K562 (cell line): ENCODE data around the gene EMID1.

ENCODE experiments used
- ZBTB17 ChIP-seq: fragments of 450-650 bp; formaldehyde crosslinking; IDR thresholded peaks from 2 replicates; pipeline ENCODE4 v1.4.0; 2020; ENCODE audit warnings: mild to moderate bottlenecking
- TF ChIP-seq, protein P1 (sequence below), 3 experiments: IDR thresholded peaks in 2 of 3; conservative IDR thresholded peaks in 1 of 3; 2 replicates each; pipeline ENCODE4 v1.5.1; 2011 to 2012; ENCODE audit warnings: low read length in 3 of 3, mild to moderate bottlenecking in 3 of 3, control low read depth in 2 of 3, improper control_type of control experiment in 1 of 3, inconsistent platforms in 1 of 3, low read depth in 1 of 3, mixed read lengths in 1 of 3, moderate library complexity in 1 of 3; ENCODE audit not compliant: insufficient read depth in 2 of 3

DNA sequence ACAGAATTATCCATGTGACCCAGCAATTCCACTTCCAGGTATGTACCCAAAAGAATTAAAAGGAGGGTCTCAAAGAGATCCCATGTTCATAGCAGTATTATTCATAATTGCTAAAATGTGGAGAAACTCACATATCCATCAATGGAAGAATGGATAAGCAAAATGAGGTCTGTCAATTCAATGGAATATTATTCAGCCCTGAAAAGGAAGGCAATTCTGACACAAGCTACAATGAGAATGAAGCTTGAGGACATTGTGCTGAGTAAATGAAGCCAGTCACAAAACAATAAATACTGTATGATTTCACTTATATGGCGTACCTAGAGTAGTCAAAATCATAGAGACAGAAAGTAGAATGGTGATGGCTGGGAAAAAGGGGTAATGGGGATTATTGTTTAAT lies 19.4 kb upstream of the EMID1 start:
- no peak for TF ChIP-seq ZBTB17
- TF ChIP-seq, protein P1, sequence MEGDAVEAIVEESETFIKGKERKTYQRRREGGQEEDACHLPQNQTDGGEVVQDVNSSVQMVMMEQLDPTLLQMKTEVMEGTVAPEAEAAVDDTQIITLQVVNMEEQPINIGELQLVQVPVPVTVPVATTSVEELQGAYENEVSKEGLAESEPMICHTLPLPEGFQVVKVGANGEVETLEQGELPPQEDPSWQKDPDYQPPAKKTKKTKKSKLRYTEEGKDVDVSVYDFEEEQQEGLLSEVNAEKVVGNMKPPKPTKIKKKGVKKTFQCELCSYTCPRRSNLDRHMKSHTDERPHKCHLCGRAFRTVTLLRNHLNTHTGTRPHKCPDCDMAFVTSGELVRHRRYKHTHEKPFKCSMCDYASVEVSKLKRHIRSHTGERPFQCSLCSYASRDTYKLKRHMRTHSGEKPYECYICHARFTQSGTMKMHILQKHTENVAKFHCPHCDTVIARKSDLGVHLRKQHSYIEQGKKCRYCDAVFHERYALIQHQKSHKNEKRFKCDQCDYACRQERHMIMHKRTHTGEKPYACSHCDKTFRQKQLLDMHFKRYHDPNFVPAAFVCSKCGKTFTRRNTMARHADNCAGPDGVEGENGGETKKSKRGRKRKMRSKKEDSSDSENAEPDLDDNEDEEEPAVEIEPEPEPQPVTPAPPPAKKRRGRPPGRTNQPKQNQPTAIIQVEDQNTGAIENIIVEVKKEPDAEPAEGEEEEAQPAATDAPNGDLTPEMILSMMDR (IDR thresholded peaks at IDR 0.05 in 2 of 3, conservative IDR thresholded peaks at IDR 0.05 in 1 of 3; ENCODE audit: insufficient read depth in 2 of 3, low read depth in 1 of 3, low read length in 3 of 3), result no peak
